Loucy (cell line): ENCODE data around the gene SPOCK1.

ENCODE experiments used
- H2AFZ ChIP-seq: fragments of 200-600 bp; sonication (generic); 2 replicates; pipeline ENCODE4 v1.6.0; 2016; ENCODE audit warnings: antibody characterized with exemption, mild to moderate bottlenecking, low read length, moderate library complexity
- H3F3A ChIP-seq: fragments of 200-600 bp; 2 replicates; pipeline ENCODE4 v1.6.0; 2016; ENCODE audit warnings: antibody characterized with exemption, low read depth, mild to moderate bottlenecking
- H3K27me3 ChIP-seq: fragments of 200-600 bp; sonication (generic); 2 replicates; pipeline ENCODE4 v1.6.1; 2014; ENCODE audit warnings: low read length, mild to moderate bottlenecking; ENCODE audit not compliant: insufficient read depth, poor library complexity, severe bottlenecking
- H3K36me3 ChIP-seq: fragments of 200-600 bp; sonication (generic); 2 replicates; pipeline ENCODE4 v1.6.1; 2016; ENCODE audit warnings: low read length; ENCODE audit not compliant: insufficient read depth
- H3K4me1 ChIP-seq: fragments of 200-600 bp; sonication (generic); 2 replicates; pipeline ENCODE4 v1.5.1; 2014; ENCODE audit warnings: low read length, mild to moderate bottlenecking; ENCODE audit not compliant: insufficient read depth, poor library complexity, severe bottlenecking
- H3K4me2 ChIP-seq: fragments of 200-600 bp; sonication (generic); 2 replicates; pipeline ENCODE4 v1.6.0; 2014; ENCODE audit warnings: antibody characterized with exemption, low read length, low read depth, mild to moderate bottlenecking; ENCODE audit not compliant: poor library complexity, severe bottlenecking
- H3K4me3 ChIP-seq: fragments of 200-600 bp; sonication (generic); 2 replicates; pipeline ENCODE4 v1.5.1; 2014; ENCODE audit warnings: low read length, mild to moderate bottlenecking, mixed read lengths; ENCODE audit not compliant: poor library complexity, severe bottlenecking
- H3K79me2 ChIP-seq: fragments of 200-600 bp; sonication (generic); 2 replicates; pipeline ENCODE4 v1.6.1; 2014; ENCODE audit warnings: low read length; ENCODE audit not compliant: insufficient read depth
- H3K9ac ChIP-seq: fragments of 200-600 bp; sonication (generic); 2 replicates; pipeline ENCODE4 v1.6.0; 2014; ENCODE audit warnings: mild to moderate bottlenecking, low read depth, low read length, moderate library complexity; ENCODE audit not compliant: poor library complexity, severe bottlenecking
- H3K9me2 ChIP-seq: fragments of 200-600 bp; sonication (generic); replicated peaks from 2 replicates; pipeline ENCODE4 v1.6.1; 2016; ENCODE audit warnings: low read depth, low read length, mixed read lengths
- H3K9me3 ChIP-seq: fragments of 200-600 bp; sonication (generic); 2 replicates; pipeline ENCODE4 v1.6.1; 2014; ENCODE audit warnings: mild to moderate bottlenecking, antibody characterized with exemption, low read length, low read depth; ENCODE audit not compliant: insufficient read depth
- H4K20me1 ChIP-seq: fragments of 200-600 bp; sonication (generic); 2 replicates; pipeline ENCODE4 v1.6.0; 2014; ENCODE audit warnings: antibody characterized with exemption, low read length, mild to moderate bottlenecking; ENCODE audit not compliant: insufficient read depth, poor library complexity, severe bottlenecking
- CTCF ChIP-seq: fragments of 200-600 bp; sonication (generic); conservative IDR thresholded peaks from 2 replicates; pipeline ENCODE4 v1.5.1; 2014; ENCODE audit warnings: mild to moderate bottlenecking, antibody characterized with exemption, low read length
- EZH2phosphoT487 ChIP-seq: fragments of 200-600 bp; IDR thresholded peaks from 2 replicates; pipeline ENCODE4 v1.6.1; 2018; ENCODE audit warnings: antibody characterized with exemption, mild to moderate bottlenecking, moderate library complexity, borderline replicate concordance

The SPOCK1 gene

GRCh38 chr5:137491121-137491520 is 8.0 kb downstream of the SPOCK1 start:
- Histone ChIP-seq H3F3A (no peaks in the 10 kb centered on the region), H3K9ac (no peak overlapping the region), H3K9me2 (no peaks in the 10 kb centered on the region), H3K79me2 (no peaks in the 10 kb centered on the region), H3K4me1 (no peaks in the 10 kb centered on the region), H3K9me3 (no peaks in the 10 kb centered on the region), H2AFZ (no peak overlapping the region), H3K4me2 (no peak overlapping the region), H3K4me3 (no peak overlapping the region), H3K27me3 (no peaks in the 10 kb centered on the region), H3K36me3 (no peaks in the 10 kb centered on the region), H4K20me1 (no peaks in the 10 kb centered on the region)
- no peak for TF ChIP-seq EZH2phosphoT487
- no peak for TF ChIP-seq CTCF

- Histone ChIP-seq H4K20me1 (no peaks in the 10 kb centered on the region), H3K79me2 (no peaks in the 10 kb centered on the region), H3K4me3 (no peak overlapping the region), H3K9me3 (no peaks in the 10 kb centered on the region), H3K36me3 (no peaks in the 10 kb centered on the region), H3K27me3 (no peaks in the 10 kb centered on the region), H2AFZ (no peak overlapping the region), H3K9ac (no peak overlapping the region), H3K4me1 (no peaks in the 10 kb centered on the region), H3F3A (no peaks in the 10 kb centered on the region), H3K9me2 (no peaks in the 10 kb centered on the region), H3K4me2 (no peak overlapping the region)
- TF ChIP-seq EZH2phosphoT487: no peak
These were observed 8.5 kb downstream of the SPOCK1 start for GRCh38 chr5:137490591-137490990.

GRCh38 chr5:137488974-137489373 is 10.2 kb downstream of the SPOCK1 start:
- Histone ChIP-seq H3K4me1 (no peaks in the 10 kb centered on the region), H3K9me2 (no peaks in the 10 kb centered on the region), H3K79me2 (no peaks in the 10 kb centered on the region), H3K4me2 (no peak overlapping the region), H3K4me3 (no peak overlapping the region), H3F3A (no peaks in the 10 kb centered on the region), H4K20me1 (no peaks in the 10 kb centered on the region), H3K9ac (no peak overlapping the region), H2AFZ (no peak overlapping the region), H3K9me3 (no peaks in the 10 kb centered on the region), H3K36me3 (no peaks in the 10 kb centered on the region), H3K27me3 (no peaks in the 10 kb centered on the region)
- TF ChIP-seq EZH2phosphoT487 (no peak), CTCF (no peak)

GRCh38 chr5:137488516-137488915 is 10.6 kb downstream of the SPOCK1 start:
- no peak for TF ChIP-seq CTCF
- no peak for TF ChIP-seq EZH2phosphoT487
- no peaks in the 10 kb centered on the region for H3K79me2 ChIP-seq
- no peaks in the 10 kb centered on the region for H3F3A ChIP-seq
- H3K36me3 ChIP-seq: no peaks in the 10 kb centered on the region
- H3K4me1 ChIP-seq: no peaks in the 10 kb centered on the region
- H3K9me2 ChIP-seq: no peaks in the 10 kb centered on the region
- no peaks in the 10 kb centered on the region for H3K27me3 ChIP-seq
- H3K9ac ChIP-seq: no peak overlapping the region
- no peaks in the 10 kb centered on the region for H4K20me1 ChIP-seq
- H3K9me3 ChIP-seq: no peaks in the 10 kb centered on the region
- H2AFZ ChIP-seq: no peak overlapping the region
- no peak overlapping the region for H3K4me2 ChIP-seq
- no peak overlapping the region for H3K4me3 ChIP-seq
